ENCODE measurements around the gene SMIM12. TPM values are rescaled to one million over a fixed set of nuclear protein-coding genes. Genes with fewer than 3 reads are reported as not detected.
"Not testable (repeated sequence)": the region's sequence is repeated elsewhere in the genome, so short reads cannot be mapped to it uniquely, and the experiment has no call there.

SMIM12 gene
- total RNA-seq, 1 donor, result 24.6 TPM

DNA sequence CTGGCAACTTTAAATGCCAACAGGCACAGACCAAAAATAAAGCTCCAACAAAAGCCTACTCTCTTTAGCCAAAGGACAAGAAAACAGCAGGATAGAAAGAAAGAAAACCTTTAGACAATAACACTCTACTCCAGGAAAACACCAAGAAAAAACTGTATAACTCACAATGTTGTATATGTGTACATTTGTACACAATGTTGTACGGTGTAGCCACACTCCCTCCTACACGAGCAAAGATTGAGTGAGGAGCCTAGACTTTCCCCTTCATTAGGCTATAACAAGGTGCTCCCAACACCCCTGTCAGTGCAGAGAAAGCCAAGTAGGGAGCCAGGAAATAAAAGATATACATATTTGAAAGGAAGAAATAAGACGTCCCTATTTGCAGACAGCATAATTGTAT, 42.8 kb downstream of the SMIM12 start:
- H3K4me3 ChIP-seq (ENCODE audit: low read depth, low read length), result no peak overlapping the region
- no peak for DNase-seq (ENCODE audit: low read depth)
- TF ChIP-seq, protein P1, sequence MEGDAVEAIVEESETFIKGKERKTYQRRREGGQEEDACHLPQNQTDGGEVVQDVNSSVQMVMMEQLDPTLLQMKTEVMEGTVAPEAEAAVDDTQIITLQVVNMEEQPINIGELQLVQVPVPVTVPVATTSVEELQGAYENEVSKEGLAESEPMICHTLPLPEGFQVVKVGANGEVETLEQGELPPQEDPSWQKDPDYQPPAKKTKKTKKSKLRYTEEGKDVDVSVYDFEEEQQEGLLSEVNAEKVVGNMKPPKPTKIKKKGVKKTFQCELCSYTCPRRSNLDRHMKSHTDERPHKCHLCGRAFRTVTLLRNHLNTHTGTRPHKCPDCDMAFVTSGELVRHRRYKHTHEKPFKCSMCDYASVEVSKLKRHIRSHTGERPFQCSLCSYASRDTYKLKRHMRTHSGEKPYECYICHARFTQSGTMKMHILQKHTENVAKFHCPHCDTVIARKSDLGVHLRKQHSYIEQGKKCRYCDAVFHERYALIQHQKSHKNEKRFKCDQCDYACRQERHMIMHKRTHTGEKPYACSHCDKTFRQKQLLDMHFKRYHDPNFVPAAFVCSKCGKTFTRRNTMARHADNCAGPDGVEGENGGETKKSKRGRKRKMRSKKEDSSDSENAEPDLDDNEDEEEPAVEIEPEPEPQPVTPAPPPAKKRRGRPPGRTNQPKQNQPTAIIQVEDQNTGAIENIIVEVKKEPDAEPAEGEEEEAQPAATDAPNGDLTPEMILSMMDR (IDR thresholded peaks at IDR 0.05; ENCODE audit: insufficient read depth, low read depth, low read length), result no peak

DNA sequence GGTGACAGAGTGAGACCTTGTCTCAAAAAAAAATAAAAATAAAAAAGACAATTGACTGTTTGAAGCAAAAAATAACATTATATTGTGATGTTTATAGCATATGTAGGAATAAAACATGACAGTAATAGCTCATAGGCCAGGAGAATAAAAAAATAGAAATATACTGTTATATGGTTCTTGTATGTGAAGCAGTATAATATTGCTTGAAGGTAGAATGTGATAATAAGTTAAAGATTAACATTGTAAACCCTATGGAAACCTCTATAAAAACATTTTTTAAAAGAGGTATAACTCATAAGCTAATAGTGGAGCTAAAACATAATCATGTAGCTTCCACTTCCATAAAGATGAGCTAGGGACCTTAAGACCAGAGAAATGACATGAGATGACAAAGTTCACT, 43.2 kb downstream of the SMIM12 start:
- TF ChIP-seq, protein P1 (IDR thresholded peaks at IDR 0.05; ENCODE audit: insufficient read depth, low read depth, low read length), result no peak
- no peak for DNase-seq (ENCODE audit: low read depth)
- no peak overlapping the region for H3K4me3 ChIP-seq (ENCODE audit: low read depth, low read length)

DNA sequence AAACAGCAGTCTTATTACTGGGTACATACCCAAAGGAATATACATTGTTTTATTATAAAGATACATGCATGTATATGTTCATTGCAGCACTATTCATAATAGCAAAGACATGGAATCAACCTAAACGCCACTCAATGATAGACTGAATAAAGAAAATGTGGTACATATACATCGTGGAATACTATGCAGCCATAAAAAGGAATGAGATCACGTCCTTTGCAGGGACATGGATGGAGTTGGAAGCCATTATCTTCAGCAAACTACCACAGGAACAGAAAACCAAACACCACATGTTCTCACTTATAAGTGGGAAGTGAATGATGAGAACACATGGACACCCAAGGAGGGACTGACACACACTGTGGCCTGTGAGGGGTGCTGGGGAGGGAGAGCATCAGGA, 48.8 kb downstream of the SMIM12 start:
- not testable (repeated sequence) for H3K4me3 ChIP-seq (ENCODE audit: low read depth, low read length); DNase-seq (ENCODE audit: low read depth)

DNA sequence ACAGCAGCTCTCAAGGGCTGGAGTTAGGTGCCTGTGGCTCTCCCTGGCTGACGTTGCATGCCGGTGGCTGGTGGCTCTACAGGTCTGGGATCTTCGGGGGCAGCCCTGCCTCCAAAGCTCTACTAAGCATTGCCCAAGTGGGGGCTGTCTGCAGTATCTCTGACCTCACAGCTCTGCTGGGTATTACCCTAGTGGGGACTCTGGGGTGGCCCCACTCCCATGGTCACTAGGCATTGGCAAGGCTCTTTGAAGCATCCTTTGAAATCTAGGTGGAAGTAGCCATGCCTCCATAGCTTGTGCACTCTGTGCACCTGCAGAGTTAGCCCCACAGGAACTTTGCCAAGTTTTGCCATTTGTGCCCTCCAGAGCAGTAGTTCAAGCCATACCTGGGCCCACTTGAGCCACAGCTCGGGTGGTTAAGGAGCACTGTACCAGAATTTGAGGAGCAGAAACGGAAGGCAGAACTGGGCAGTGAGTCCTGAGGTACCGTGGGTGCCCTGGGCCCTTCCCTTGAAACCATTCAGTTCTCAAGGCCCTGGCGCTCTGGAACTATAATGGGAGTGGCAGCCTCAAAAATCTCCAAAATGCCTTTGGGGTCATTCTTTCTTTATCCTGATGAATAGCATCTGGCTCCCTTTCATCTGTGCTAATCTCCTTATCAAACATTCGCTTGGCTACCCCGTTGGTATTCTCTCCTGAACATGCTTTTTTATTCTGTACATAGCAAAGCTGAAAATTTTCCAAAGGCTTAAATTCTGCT, 51.3 kb downstream of the SMIM12 start:
- H3K4me3 ChIP-seq (ENCODE audit: low read depth, low read length), result no peak overlapping the region
- DNase-seq (ENCODE audit: low read depth), result no peak
- TF ChIP-seq, protein P1 (IDR thresholded peaks at IDR 0.05; ENCODE audit: insufficient read depth, low read depth, low read length), result no peak

DNA sequence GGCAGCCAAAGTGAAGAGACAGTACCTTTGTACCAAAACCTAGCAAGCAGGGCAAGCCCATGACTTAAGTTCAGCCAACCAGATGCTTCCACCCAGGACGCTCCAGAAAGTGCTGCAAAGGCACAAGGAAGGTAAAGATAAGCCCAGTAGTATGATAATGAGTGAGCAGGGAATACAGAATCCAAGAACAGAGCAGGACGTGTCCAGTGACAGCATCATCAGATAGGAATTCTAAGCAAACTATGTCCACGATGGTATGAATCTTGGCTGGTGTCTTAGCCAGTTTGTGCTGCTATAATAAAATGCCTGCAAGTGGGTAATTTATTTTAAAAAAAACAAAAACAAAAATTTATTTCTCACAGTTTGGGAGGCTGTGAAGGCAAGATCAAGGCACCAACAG, 53.2 kb downstream of the SMIM12 start:
- TF ChIP-seq, protein P1 (IDR thresholded peaks at IDR 0.05; ENCODE audit: insufficient read depth, low read depth, low read length), result no peak
- no peak overlapping the region for H3K4me3 ChIP-seq (ENCODE audit: low read depth, low read length)

DNA sequence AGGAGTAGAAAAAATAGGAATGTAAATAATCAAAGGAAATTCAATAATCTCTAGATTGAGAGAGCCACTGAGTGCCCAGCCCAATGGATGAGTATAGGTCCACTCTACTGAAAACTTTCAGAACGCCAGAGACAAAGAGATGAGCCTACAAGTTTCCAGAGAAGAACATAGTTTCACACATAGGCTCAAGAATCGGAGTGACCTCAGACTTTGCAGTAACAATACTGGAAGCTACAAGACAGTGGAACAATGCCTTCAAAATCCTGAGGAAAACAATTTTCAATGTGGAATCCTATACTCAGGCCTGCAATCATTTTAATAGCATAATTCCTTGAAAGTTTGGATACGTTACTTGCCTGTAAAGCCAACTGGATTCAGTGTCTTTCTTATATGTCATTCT, 55.8 kb downstream of the SMIM12 start:
- no peak for DNase-seq (ENCODE audit: low read depth)
- no peak overlapping the region for H3K4me3 ChIP-seq (ENCODE audit: low read depth, low read length)
- TF ChIP-seq, protein P1 (IDR thresholded peaks at IDR 0.05; ENCODE audit: insufficient read depth, low read depth, low read length), result no peak

More for the DNA sequence above, 53.2 kb downstream of the SMIM12 start:
- no peak for DNase-seq (ENCODE audit: low read depth)

Other genes starting within 250 kb of the SMIM12 start
- gene GJB5, start 104.7 kb downstream of the SMIM12 start, total RNA-seq, result not detected in 2 replicates
- gene GJB4, start 100.0 kb downstream of the SMIM12 start, total RNA-seq, result not detected in 2 replicates
- gene GJB3, start 78.5 kb downstream of the SMIM12 start, total RNA-seq, result not detected in 2 replicates
- gene GJA4, start 66.8 kb downstream of the SMIM12 start, total RNA-seq, result not detected in 2 replicates
- under 0.01 TPM in 2 replicates for gene DLGAP3, start 69.9 kb upstream of the SMIM12 start, total RNA-seq
- gene TMEM35B, start 125.6 kb upstream of the SMIM12 start, total RNA-seq, result 15.8 and 21.6 TPM in 2 replicates
- gene ZMYM6, start 172.2 kb upstream of the SMIM12 start, total RNA-seq, result 24.8 and 30.2 TPM in 2 replicates
- 11.6 and 30.2 TPM in 2 replicates for gene ZMYM1, start 219.6 kb upstream of the SMIM12 start, total RNA-seq

Measured in fibroblast of villous mesenchyme (primary cell).